HG03066 (cell line): ENCODE results near the gene TRIM74.
"Not testable (repeated sequence)": the region's sequence is repeated elsewhere in the genome, so short reads cannot be mapped to it uniquely, and the experiment has no call there.

Source experiments
- ATAC-seq: cut with Tn5 transposase; IDR thresholded peaks from one replicate; pipeline ENCODE4 v1.9.1; 2021; ENCODE audit warnings: low read depth; ENCODE audit not compliant: unreplicated experiment

TRIM74 gene

GRCh38 chr7:72914756-72915525 lies 54.3 kb downstream of the TRIM74 start:
- ATAC-seq, result not testable (repeated sequence)

- ATAC-seq, result not testable (repeated sequence)
Measured at GRCh38 chr7:72913750-72914149, 55.5 kb downstream of the TRIM74 start.

- not testable (repeated sequence) for ATAC-seq
Measured at GRCh38 chr7:72911395-72911794, 57.9 kb downstream of the TRIM74 start.
